NCI-H2107 (cell line): Measurements from ENCODE around the gene ASPG.
"Not testable (repeated sequence)": the region's sequence is repeated elsewhere in the genome, so short reads cannot be mapped to it uniquely, and the experiment has no call there.

Source experiments
- DNase-seq: peaks from one replicate; lab custom pipeline; 2025; lab: John Stamatoyannopoulos, UW

Gene ASPG

DNA sequence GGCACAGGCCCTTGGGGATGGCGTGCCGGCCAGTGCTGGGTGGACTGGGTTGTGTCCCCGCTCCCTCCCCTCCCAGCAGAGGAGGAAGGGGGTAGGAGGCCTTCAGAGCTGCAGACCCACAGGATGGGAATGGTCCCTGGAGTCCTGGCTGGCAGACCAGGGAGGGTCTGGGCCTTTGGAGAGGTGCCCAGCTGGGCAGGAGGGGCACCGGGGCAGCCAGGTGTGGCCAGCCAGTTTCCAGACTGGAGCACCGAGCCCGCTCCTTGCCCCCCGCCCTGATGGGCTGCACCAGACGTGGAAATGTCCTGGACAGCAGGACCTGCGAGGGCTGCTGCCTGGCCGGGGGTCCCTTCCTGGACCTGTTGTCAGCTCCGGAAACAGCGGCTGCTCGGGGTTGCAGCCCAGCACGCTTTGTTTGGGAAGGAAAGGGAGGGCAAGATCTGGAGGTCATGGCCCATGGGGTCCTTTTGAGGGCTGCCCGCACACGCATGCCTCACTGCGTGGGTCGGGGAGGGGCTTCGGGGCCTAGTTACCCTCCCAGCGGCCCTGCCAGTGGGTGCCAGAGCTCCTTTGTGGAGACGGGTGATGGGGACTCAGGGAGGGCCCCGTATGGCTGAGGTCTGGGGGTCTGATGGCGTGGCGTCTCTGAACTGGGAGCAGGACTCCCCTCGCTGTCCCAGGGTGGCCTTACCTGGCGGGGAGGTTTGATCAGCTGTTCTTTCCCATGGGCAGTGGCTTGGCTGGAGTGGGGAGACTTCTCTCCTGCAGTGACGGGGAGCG, 62.0 kb downstream of the ASPG start:
- no peak for DNase-seq

DNA sequence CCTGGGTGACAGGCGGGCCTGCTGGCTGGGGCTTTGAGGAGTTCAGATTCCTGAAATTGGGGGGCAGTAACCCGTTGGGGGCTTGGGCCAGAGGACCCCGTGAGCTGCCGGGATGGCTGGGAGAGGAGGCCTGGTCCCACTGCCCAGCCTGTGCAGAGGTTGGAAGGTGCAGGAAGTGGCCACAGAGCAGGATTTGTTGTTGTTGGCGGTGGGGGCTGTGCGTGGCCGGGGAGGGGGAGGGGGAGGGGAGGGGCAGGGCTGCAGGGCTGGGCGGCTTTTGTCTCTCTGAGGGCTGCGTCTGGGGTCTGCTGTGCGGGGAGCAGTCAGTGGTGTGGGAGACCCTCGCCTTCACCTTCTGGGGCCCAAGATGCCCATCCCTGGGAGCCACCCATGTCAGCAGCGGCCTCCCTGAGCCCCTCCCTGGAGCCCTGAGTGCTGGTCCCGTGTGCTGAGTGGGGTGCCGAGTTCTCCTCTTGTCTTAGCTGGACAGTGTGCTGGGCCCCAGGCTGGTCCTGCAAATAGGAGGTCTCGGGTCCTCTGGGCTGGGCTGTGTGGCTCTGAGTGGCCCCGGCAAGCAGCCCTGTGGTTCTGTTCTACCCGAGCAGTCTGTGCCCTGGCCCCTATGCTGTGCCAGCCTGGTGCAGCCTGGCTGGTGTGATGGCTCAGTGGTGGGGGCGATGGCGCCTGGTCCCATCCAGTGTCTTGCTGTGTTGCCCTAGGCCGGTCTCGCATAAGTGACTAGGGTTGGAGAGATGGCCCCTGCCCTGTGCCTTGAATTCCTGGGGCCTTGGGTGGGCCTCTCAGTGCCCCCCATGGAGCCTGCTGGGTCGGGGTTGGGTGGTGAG, 63.2 kb downstream of the ASPG start:
- DNase-seq = no peak

DNA sequence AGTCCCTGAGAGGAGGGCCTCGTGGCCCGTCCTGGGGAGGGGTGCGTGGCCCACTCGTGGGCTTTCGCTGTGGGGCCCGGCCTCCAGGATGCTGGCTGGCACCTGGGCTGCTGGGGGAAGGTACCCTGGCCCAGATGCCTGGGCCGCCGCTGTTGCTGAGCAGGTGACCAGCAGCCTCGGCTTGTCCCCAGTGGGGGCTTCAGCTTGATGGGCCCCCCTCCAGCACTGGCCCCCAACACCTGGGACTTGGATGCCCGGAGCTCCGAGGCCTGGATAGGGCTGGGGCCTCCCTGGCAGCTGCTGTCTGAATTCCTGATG, 63.7 kb downstream of the ASPG start:
- DNase-seq = no peak

DNA sequence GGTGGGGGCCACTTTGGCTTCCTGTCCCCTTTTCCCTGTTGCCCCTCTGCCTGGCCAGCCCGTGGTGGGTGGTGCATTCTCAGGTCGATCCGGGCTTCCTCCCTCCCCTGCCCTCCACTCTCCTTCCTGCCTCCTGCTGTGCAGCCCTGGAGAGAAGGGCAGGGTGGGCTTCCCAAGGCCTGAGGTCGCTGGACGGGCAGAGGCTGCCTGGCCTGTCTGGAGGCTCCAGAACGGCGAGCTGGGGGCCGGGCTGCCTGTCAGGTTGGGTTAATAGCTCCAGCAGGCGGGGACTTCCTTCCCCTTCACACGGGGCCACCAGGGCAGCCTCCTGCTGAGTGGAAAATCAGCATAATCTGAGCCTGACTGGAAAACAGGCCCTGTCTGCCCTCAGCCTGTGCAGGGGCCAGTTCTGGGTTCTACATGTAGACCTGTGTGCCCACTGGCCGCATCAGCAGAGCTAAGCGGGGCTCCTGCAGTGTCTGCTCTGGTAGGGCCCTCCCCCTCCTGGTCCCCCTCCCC, 64.2 kb downstream of the ASPG start:
- no peak for DNase-seq

DNA sequence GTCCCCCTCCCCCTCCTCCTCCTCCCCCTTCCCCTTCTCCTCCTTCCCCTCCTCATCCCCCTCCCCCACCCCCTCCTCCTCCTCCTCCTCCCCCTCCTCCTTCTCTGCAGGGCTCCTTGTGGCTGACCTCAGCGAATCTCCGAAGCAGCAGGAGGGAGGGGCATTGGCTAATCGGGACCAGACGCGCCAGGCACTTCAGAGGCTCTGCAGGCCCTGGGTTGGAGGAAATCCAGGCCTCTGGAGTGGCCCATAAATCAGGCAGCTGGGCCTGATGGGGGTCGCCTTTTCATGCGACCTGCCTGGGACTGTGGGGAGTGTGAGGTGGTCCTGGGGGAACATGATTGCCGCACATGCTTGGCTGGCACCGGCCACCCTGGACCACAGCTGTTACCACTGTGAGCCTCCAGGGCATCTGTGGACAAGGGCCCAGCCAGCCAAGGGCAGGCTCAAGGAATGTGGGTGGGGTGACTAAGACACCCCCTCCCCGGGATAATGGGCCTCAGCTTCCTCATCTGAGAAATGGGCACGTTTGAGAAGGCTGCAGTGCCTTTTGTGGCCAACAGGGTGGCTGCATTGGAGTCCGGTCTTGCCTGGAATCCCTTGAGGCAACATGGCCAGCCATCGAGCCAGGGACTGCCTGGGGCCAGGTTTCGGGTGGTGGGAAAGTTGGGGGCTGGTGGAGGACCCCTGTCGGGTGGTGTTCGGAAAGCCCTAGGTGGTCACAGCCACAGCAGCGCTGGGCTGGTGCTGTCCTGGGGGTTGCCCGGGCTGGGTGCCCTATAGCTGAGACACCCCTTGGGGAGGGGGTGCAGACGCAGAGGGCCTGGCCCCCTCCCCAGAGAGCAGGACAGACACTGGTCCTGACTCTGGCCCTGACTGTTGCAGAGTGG, 64.9 kb downstream of the ASPG start:
- no peak for DNase-seq

DNA sequence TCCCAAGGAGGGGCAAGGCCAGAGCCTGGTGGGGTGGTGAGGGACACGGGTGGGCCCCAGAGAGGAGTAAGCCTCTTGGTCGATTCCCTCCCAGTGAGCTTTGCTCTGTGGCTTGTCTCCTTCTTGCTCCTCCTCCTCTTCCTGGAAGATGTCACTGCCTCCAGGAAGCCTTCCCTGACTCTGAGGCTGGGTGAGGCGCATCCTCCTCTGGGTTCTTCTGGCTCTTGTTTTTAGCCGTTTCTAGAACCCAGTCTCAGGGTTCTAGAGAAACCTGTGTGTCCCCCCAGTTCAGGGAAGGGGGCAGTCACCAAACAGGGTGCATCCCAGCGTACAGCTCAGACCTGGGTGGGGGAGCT, 65.5 kb downstream of the ASPG start:
- DNase-seq = no peak

DNA sequence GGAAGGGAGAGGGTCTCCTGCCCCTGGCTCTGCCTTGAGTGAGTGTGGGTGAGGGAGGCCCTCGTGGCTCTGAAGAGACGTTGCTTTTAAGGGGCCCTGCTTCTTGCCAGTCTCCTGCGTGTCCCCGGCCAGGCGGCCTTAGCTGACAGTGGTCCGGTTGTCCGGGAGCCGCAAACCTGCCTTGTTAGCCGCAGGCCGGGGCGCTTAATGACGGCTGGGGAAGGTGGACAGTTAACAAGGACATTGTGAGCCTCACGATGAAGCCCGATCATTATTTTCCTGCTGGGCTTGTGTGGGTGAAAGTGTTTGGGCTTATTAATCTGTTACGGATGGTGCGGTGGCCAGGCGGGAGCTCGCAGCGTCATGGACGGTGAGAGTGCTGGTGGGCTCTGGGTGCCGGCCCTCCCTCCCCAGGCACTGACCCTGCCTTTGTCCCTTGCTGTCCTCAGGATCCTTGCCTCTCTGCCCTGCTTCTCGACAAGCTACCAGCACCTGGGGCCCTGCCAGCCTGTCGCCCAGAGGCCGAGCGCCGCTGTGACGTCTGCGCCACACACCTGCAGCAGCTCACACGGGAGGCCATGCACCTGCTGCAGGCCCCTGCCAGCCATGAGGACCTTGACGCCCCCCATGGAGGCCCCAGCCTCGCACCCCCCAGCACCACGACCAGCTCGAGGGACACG, 66.2 kb downstream of the ASPG start:
- DNase-seq = no peak

DNA sequence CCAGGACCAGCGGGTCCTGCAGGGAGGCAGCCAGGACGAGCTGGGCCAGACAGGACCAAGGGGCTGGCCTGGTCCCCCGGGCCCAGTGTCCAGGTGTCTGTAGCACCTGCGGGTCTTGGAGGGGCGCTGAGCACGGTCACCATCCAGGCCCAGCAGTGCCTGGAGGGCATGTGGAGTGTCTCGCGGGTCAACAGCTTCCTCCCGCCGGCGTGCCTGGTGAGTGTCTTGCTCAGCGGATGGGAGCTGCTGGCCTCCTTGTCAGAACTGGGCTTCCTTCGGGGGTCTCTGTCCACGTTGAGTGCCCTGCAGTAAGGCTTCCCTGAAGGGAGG, 66.7 kb downstream of the ASPG start:
- no peak for DNase-seq

DNA sequence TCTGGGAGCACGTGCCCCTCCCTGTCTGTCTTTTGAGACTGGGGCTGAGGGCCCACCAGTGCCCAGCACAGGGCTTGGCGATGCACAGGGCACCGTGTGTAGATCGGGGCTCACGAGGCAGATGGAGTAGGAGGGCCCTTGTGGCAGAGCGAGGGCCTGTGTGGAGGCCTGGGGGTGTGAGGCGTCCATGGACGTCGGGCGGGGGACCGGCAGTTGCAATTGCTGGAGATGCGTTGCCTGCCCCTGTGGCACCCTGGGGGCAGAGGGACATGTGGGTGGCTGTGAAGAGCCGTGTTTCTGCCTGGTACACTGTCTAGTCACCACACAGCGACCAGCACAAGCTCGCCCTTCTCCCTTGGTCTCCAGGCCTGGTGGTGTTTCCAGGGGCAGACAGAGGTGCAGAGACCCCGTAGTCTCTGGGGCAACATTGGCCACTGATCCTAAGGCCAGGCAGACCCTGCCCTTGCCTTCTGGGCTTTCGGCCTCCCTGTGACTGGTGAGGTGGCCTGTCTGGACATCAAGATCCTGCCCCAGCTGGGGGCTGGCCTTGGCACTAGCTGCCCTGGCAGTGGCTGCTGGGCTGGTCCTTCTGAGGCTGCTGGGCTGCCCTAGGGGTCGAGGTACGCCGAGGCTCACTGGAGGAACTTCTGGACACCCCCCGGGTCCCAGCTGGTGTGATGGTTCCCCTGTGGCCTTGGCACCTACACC, 67.3 kb downstream of the ASPG start:
- DNase-seq = no peak

DNA sequence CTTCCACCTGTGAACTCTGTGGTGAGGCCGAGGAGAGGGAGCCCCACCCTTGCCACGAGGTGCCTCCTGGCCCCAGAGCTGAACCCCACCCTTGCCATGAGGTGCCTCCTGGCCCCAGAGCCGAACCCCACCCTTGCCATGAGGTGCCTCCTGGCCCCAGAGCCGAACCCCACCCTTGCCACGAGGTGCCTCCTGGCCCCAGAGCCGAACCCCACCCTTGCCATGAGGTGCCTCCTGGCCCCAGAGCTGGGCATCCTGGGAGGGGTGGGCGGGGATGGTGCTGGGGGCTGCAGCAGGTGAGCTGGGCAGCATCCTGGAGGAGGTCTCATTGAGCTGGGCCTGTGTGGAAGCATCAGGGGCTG, 67.9 kb downstream of the ASPG start:
- not testable (repeated sequence) for DNase-seq

DNA sequence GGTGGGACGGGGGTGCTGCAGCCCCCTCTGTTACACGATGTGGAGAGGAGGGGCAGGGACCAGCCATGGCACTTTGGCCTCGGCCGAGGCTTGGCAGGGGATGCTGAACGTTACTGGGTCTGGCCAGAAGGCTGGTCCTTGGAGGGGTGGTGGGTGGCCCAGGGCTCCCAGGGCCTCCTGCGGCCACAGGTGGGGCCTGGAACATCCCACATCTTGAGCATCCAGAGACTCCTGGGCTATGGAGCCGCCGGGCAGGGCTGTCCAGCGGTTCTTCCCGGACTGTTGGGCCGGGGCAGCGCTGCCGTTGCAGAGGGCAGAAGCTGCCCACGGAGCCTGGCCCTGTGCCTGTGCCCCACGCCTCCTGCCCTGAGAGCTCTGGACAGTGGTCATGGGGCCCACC, 68.7 kb downstream of the ASPG start:
- DNase-seq = no peak

DNA sequence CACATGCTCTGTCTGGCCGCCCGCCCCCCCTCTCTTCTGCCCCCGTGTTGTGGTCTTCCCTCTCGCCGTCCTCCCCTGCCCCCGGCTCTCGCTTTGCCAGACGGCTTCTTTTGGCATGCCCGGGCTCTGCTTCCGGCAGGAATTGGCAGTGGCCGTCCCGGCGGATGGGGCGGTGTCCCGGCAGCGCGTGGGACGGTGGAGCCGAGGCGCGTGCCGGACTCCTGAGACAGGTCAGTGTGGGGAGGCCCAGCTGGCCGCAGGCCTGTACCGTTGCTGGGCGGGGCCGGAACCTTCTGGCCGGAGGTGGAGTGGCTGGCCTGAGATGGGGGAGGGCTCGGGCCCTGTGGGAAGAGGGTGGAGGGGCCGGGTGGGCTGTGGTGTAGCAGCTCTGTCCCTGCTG, 70.0 kb downstream of the ASPG start:
- DNase-seq = no peak

DNA sequence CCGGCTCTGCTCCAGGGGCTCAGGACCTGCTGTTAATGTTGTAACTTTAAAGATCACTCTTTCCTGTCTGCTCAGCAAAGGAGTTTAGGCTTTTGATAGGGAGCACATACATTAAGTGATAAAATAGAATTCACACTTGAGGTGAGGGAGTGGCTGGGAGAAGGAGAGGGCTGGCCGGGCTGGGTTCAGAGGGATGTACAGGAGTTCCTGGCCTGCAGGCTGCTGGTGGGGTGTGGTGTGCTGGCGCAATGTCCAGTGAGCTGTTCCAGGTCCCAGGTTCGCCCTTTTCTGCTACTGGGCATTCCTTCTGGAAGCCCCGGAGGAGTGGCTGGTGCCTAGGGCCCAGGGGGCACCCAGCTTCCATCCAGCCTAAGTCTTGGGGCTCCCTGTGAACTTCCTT, 70.6 kb downstream of the ASPG start:
- DNase-seq = no peak

DNA sequence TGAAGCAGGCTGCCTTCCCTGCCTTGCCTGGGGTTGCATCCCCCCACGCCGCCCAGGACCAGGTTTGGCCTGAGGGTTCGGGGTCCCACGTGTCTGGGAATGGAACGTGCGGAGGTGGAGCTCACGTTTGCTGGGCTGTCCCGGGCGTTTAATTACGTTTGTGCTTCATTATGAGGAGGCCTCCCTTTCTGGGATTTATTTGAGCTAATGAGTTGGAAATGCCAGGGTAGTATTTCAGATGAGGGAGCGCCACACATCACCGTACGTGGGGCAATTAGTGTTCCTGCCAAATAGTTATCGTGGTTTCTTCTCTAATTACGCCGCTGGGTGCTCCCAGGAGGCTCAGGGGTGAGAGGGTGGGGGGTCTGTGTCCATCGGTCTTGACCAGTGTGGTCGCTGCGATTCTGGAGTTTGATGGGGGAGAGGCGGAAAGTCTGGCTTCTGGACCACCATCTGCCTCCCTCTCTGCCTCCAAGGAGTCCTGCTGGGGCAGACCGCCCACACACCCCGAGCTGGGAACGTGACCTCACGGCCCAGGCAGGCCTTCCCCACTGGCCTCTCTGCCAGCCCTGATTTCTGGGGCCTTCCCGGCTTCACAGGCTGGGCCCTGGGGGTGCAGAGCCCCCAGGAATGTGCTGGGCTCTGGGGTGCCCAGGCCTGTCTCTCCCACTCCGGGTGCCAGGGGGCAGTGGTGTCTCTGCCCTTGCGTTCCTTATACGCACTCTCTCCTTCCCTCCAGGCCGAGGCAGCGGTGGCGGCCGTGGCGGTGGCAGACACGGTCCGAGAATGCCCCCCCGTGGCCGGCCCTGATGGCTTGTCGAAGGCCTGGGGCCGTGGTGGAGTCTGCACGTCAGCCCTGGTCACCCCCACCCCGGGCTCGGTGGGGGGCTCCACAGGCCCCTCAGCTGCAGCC, 71.8 kb downstream of the ASPG start:
- DNase-seq = no peak

DNA sequence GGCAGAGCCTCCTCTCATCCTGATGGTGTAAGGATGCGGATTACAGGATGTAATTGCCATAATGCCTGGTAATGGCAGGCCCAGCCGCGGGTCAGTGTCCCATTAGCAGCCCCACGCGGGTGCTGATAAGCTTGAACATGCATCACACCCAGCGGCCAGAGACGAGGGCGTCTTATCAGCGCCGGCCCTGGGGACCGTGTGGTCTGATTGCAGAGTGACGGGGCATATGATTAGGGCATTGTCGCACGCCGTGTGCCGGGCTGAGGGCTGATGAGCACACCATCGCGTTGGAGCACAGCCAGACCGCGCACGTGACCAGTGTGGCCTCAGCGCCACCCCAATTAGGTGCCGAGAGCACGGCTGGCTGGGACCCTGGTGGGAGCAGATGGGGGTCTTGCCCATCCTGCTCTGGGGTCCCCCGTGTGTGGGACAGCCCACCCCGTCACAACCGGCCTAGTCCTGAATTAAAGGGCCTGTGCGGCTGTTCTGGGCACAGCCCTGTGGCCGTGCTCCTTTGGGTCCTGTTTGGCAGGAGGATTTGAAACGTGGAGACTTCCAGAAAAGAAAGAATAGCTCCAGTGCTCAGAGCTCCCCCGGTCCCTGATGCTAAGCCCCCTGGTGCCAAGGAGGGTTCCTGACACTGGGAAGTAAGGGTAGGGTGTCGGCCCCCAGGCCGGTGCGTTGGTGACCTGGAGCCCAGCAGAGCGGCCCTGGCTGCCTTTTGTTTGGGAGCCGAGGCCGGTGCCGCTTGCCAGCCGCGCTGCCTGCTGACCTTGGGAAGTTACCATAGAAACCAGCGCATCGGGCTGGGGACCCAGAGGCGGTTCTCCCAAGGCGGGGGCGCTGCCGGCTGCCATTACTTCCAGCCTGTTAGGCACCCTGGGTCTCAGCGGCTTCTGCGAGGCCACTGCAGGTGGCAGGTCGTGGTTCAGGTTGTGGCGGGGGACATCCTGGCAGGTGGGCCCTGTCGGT, 73.6 kb downstream of the ASPG start:
- no peak for DNase-seq

DNA sequence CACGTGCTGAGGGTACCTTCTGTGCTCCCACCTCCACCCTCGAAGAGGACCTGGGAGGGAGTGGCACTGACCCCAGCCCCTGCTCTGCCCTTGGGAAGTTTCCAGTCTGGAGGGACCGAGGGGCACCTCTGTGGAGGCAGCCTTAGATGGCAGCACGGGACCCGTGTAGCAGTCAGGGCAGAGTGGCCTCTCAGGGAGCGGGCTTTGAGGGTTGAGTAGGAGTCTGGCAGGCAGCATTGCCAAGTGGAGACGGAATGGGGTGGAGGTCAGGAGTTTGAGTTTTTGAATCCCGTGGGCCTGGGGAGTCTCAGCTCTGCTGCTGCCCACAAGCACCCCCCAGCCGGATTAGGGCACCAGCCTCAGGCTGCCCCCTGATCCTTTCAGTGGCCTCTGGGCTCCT, 74.5 kb downstream of the ASPG start:
- no peak for DNase-seq

DNA sequence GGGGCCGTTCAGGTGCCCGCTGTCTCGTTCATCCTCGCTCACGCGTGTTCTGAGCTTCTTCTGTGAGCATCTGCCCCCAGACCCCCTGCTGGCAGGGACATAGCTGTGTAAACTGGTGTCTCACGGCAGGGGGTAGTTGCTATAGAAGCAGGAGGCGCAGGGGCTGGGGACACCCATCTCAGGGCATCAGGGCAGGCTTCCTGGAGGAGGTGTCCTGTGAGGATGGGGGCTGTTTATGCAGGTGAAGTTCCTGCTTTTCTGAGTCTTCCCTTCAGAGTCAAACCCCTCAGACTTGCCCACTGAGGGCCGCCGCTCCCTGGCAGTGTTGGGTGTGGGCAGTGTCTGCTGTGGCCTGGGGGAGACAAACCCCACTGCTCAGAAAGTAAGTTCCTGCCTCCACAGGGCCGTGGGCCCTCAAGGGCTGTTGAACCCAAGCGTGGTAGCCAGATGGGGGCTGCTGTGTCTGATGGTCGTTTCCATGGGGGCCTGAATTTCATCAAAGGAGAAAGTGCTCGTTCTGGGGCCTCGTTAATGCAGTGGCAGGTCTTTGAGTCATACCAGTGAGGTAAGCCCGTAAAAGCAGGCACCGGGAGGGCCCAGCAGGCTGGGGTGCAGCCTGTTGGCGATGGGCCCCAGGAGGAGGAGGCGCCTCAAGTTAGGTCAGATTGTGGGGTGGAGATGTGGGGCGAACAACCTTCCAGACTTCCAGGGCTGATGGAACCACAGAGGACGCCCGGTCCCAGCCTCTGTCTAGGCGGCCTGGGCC, 76.3 kb downstream of the ASPG start:
- no peak for DNase-seq

DNA sequence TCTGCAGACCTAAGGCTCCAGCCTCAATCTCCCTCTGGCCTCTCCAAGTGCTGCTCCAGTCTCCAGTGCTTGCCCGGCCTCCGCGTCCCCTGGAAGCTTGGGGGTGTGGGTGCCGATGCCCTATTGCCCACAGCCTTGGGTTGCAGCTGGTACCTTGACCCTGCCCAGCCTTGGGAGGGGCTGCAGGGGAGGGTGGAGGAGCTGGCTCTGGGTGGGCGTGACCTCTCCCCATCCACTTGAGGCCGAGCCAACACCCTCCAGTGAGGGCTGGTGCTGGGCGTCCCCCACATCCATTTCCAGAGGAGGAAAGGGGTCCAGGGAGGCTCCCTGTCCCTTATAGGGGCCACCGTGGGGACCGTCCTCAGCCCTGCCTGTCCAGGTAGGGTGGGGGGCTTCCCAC, 77.0 kb downstream of the ASPG start:
- no peak for DNase-seq
